Subcutaneous adipose tissue (tissue), 4 donors: Measurements from ENCODE around the gene EXOC4. TPM values are rescaled to one million over a fixed set of nuclear protein-coding genes. Genes with fewer than 3 reads are reported as not detected.

Source experiments
- total RNA-seq, 4 donors: library from RNA; depleted of rRNA; stranded (reverse); fragments of >200 nt; gene quantifications; one replicate each; pipeline ENCODE4 v1.1.0, GENCODE V29; 2016
- TF ChIP-seq, protein P1 (sequence below): fragments of 450-650 bp; IDR thresholded peaks from one replicate; pipeline ENCODE4 v1.5.1; 2016; ENCODE audit warnings: low read depth, mild to moderate bottlenecking, control low read depth, antibody characterized with exemption, moderate library complexity

The EXOC4 gene
- total RNA-seq, 4 donors from 2014 or later: 62.9 to 84.3 (median 77.3) TPM

DNA sequence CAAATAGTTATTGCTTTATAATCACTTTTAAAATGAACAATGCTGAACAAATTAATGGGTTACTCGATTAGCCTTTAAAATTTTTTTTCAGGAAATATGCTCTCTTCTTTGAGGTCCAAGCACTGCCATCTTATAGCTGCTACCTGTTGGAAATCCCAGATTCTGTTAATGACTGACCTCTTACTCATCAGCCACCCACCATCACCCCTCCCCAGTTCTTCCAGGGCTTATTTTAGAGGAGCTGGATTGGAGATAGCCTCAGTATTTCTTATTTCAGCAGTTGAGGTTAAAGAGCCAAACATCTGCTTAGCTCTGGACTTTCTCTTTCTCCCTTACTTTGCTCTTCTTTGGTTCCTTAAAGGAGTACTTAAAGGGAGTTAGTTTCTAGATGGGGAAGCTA is 420.0 kb downstream of the EXOC4 start:
- TF ChIP-seq, protein P1, sequence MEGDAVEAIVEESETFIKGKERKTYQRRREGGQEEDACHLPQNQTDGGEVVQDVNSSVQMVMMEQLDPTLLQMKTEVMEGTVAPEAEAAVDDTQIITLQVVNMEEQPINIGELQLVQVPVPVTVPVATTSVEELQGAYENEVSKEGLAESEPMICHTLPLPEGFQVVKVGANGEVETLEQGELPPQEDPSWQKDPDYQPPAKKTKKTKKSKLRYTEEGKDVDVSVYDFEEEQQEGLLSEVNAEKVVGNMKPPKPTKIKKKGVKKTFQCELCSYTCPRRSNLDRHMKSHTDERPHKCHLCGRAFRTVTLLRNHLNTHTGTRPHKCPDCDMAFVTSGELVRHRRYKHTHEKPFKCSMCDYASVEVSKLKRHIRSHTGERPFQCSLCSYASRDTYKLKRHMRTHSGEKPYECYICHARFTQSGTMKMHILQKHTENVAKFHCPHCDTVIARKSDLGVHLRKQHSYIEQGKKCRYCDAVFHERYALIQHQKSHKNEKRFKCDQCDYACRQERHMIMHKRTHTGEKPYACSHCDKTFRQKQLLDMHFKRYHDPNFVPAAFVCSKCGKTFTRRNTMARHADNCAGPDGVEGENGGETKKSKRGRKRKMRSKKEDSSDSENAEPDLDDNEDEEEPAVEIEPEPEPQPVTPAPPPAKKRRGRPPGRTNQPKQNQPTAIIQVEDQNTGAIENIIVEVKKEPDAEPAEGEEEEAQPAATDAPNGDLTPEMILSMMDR: no peak

DNA sequence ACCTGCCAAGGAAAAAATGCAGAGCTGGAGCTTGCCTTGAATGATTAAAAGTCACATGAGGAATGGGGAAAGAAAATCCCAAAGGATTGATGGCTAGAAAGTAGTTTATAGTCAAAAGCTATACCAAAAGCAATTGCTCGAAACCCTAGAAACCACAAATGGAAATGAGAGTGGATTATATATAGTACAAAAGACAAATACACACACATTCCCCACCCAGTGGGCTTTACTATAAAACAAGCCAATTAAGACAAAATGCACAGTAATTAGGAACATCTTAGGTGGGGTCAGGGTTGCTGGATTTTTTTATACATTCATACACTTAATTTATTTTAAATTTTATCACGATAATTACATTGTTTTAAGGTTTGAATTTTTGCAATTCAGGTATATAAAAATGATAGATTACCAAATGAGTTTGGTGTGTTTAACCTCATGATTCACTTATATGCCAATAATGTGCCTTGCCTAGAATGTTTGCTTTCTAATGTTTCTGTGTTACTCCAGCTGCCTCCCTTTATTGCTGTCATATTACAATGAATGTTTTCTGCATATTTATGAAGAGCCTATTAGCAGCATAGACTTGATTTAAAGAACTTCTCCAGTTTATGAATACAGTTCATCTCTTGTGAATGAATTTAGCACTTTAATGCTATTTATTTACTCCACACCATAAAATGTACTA is 421.3 kb downstream of the EXOC4 start:
- TF ChIP-seq, protein P1: no peak

DNA sequence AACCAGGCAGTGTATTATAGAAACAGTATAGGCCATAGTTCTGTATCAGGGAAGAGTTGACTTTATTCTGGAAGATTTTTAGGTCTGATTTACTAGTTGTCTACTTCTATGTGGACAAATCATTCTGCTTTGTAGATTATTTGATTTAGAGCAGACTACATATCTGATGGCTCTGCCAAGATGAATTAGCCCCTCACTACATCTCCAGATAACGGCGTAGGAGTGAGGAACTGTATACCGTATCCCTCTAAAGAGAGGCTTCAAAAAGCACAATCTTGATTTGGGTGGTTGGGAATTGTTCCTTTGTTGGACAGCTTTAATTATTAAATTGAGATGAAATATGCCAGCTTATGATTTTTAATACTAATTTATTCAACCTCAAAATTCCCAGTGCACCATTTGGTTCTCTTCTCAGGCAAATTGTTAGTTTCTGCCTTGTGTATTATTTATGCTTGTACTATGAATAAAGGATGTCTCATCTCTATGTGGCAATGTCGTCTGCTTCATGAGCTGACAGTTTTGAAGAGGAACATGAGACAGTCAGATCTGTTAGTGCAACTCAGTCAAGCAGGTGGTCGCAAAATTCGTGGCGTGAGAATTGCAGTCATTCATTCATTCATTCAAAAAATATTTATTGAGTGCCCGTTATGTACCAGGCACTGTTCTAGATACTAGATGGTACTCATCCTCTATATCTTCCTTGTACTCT is 422.8 kb downstream of the EXOC4 start:
- TF ChIP-seq, protein P1: no peak

DNA sequence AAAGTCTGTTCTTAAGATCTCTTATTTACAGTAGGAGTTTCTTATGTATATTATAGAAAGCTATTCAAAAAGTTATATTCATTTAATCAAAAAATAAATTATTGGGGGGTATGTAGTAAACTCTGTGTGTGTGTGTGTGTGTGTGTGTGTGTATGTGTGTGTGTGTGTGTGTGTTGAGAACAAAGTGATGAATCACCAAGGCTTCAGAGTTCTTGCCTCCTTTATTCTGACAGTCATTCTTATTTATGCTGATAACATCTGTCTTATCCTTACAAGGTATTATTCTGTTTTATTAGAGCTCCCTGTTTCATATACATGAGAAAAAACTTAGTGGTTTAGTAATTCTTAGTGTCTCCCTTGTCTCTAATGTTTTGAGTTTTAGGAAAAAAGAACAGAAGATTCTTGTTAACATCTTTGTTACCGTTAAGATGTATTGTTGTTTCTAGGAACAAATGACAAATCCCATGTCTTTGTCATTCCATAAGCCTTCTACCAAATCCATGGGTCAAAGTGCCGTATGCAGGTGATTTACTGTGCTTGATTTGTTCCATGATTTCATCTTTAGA is 424.0 kb downstream of the EXOC4 start:
- TF ChIP-seq, protein P1: no peak

DNA sequence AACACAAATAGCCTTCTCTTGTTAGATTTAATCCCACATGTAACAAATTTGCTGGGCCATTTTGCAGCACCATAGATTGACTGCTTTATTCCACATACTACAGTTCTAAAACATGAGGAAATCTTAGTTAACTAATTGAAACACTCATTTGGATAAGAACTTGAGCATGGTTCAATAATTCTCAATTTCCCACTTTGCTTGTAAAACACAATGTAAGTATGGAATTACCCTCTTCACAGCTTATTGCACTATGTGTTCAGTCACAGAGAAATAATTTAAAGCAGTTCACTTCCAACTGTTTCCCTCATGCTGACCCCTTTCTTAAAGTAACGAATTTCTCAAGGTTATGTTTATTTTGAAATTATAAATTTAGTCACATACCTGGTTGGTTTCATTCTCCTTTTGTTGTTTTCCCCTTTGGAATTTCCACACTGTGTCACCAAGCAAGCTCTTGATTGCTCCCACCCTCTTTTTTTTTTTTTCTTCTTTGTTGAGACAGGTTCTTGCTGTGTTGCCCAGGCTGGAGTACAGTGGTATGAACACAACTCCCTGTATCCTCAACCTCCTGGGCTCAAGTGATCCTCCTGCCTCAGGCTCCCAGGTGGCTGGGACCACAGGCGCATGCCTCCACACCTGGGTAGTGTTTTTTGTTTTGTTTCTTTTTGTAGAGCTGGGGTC is 425.4 kb downstream of the EXOC4 start:
- TF ChIP-seq, protein P1: no peak

DNA sequence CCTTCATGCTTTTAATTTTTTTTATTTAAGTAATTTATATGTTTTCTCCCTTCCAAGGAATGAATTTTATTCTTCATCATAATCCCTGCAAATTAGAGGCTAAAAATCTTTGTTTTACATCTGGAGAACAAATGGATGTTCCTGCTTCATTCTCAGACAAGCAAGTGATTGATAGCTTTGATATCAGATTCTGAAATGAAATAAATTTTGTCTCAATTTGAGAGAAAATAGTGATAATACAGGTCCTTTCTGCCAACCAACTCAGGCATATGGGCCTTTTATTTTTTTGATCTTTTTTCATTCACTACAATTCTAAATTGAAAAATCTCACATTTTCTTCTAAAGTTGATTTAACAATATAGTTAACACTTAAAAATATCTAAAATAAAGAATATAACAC is 427.1 kb downstream of the EXOC4 start:
- TF ChIP-seq, protein P1: no peak

DNA sequence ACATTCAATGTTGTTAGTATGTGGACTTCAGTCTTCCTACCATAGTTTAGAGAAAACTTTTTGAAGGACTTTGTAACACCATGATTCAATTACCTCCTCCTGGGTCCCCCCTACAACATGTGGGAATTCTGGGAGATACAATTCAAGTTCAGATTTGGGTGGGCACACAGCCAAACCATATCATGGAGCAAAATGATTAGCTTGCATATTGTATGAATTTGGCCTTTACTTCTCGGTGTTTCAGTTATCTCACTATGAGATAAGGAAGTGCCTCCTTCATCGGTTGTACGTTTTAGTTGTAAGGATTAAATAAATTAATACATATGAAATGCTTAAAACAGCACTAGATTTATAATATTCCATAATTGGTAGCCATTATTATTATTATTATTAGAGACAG is 428.7 kb downstream of the EXOC4 start:
- TF ChIP-seq, protein P1: no peak
